ENCODE measurements around the gene PPP2R2C. TPM values are rescaled to one million over a fixed set of nuclear protein-coding genes. Genes with fewer than 3 reads are reported as not detected.

The PPP2R2C gene
- total RNA-seq, 1 donor: under 0.01 TPM

GRCh38 chr4:6447672-6448171, 24.7 kb downstream of the PPP2R2C start:
- H3K4me1 ChIP-seq (ENCODE audit: insufficient read depth, low read length): no peaks in the 10 kb centered on the region
- H3K27me3 ChIP-seq (ENCODE audit: insufficient read depth, low read length): peaks cover 3% of the 10 kb centered on the region
- H2AFZ ChIP-seq (ENCODE audit: low read length): no peak overlapping the region
- no peak overlapping the region for H3K4me3 ChIP-seq (ENCODE audit: insufficient read depth, low read length)
- H3K9me3 ChIP-seq (ENCODE audit: low read depth, low read length): no peaks in the 10 kb centered on the region
- no peaks in the 10 kb centered on the region for H4K20me1 ChIP-seq (ENCODE audit: insufficient read depth, low read length)
- DNase-seq (ENCODE audit: insufficient read length, low spot score, missing footprints): no peak
- no peak for TF ChIP-seq CTCF (IDR thresholded peaks at IDR 0.05; ENCODE audit: extremely low read depth, low read depth, low read length)
- H3K27ac ChIP-seq (ENCODE audit: low read depth, low read length): no peak overlapping the region
- no peaks in the 10 kb centered on the region for H3K36me3 ChIP-seq (ENCODE audit: insufficient read depth, low read length)
- no peaks in the 10 kb centered on the region for H3K79me2 ChIP-seq (ENCODE audit: insufficient read depth, low read length)
- no peak overlapping the region for H3K4me2 ChIP-seq (ENCODE audit: insufficient read depth, low read length)

GRCh38 chr4:6446538-6447451, 25.6 kb downstream of the PPP2R2C start:
- Histone ChIP-seq H3K4me1 (ENCODE audit: insufficient read depth, low read length) (no peaks in the 10 kb centered on the region), H3K4me2 (ENCODE audit: insufficient read depth, low read length) (no peak overlapping the region), H3K36me3 (ENCODE audit: insufficient read depth, low read length) (no peaks in the 10 kb centered on the region), H3K79me2 (ENCODE audit: insufficient read depth, low read length) (no peaks in the 10 kb centered on the region), H3K9me3 (ENCODE audit: low read depth, low read length) (no peaks in the 10 kb centered on the region), H3K27ac (ENCODE audit: low read depth, low read length) (no peak overlapping the region), H3K27me3 (ENCODE audit: insufficient read depth, low read length) (peaks cover 3% of the 10 kb centered on the region), H4K20me1 (ENCODE audit: insufficient read depth, low read length) (no peaks in the 10 kb centered on the region), H2AFZ (ENCODE audit: low read length) (no peak overlapping the region), H3K4me3 (ENCODE audit: insufficient read depth, low read length) (no peak overlapping the region)
- no peak for TF ChIP-seq CTCF (IDR thresholded peaks at IDR 0.05; ENCODE audit: extremely low read depth, low read depth, low read length)
- peak; percentile 82 for DNase-seq (ENCODE audit: insufficient read length, low spot score, missing footprints)

- DNase-seq (ENCODE audit: insufficient read length, low spot score, missing footprints): no peak
- TF ChIP-seq CTCF (IDR thresholded peaks at IDR 0.05; ENCODE audit: extremely low read depth, low read depth, low read length): no peak
- no peaks in the 10 kb centered on the region for H3K4me1 ChIP-seq (ENCODE audit: insufficient read depth, low read length)
- no peaks in the 10 kb centered on the region for H3K9me3 ChIP-seq (ENCODE audit: low read depth, low read length)
- no peak overlapping the region for H3K4me2 ChIP-seq (ENCODE audit: insufficient read depth, low read length)
- H3K79me2 ChIP-seq (ENCODE audit: insufficient read depth, low read length): no peaks in the 10 kb centered on the region
- no peak overlapping the region for H3K4me3 ChIP-seq (ENCODE audit: insufficient read depth, low read length)
- H3K27ac ChIP-seq (ENCODE audit: low read depth, low read length): no peak overlapping the region
- H3K27me3 ChIP-seq (ENCODE audit: insufficient read depth, low read length): peaks cover 3% of the 10 kb centered on the region
- no peaks in the 10 kb centered on the region for H4K20me1 ChIP-seq (ENCODE audit: insufficient read depth, low read length)
- no peak overlapping the region for H2AFZ ChIP-seq (ENCODE audit: low read length)
- H3K36me3 ChIP-seq (ENCODE audit: insufficient read depth, low read length): no peaks in the 10 kb centered on the region
Observed at GRCh38 chr4:6446130-6446482, 26.3 kb downstream of the PPP2R2C start.

GRCh38 chr4:6445403-6446129, 26.8 kb downstream of the PPP2R2C start:
- no peak overlapping the region for H3K4me2 ChIP-seq (ENCODE audit: insufficient read depth, low read length)
- DNase-seq (ENCODE audit: insufficient read length, low spot score, missing footprints): no peak
- H4K20me1 ChIP-seq (ENCODE audit: insufficient read depth, low read length): no peaks in the 10 kb centered on the region
- no peak overlapping the region for H3K4me3 ChIP-seq (ENCODE audit: insufficient read depth, low read length)
- no peak overlapping the region for H3K27ac ChIP-seq (ENCODE audit: low read depth, low read length)
- no peak for TF ChIP-seq CTCF (IDR thresholded peaks at IDR 0.05; ENCODE audit: extremely low read depth, low read depth, low read length)
- H2AFZ ChIP-seq (ENCODE audit: low read length): no peak overlapping the region
- no peaks in the 10 kb centered on the region for H3K36me3 ChIP-seq (ENCODE audit: insufficient read depth, low read length)
- H3K79me2 ChIP-seq (ENCODE audit: insufficient read depth, low read length): no peaks in the 10 kb centered on the region
- no peaks in the 10 kb centered on the region for H3K4me1 ChIP-seq (ENCODE audit: insufficient read depth, low read length)
- no peaks in the 10 kb centered on the region for H3K9me3 ChIP-seq (ENCODE audit: low read depth, low read length)
- peaks cover 3% of the 10 kb centered on the region for H3K27me3 ChIP-seq (ENCODE audit: insufficient read depth, low read length)

All from osteoblast (primary cell).